Ovary (tissue), 3 donors: ENCODE results near the gene SPOCK1.

Experiments used
- CTCF ChIP-seq, 3 donors: fragments of 450-650 bp in 2 of 3; fragments of 200-600 bp in 1 of 3; IDR thresholded peaks; one replicate each; pipeline versions ENCODE4 v1.5.1 to v1.8.0; 2016 to 2022; ENCODE audit warnings: antibody characterized with exemption in 3 of 3, mild to moderate bottlenecking in 1 of 3
- POLR2A ChIP-seq: fragments of 450-650 bp; IDR thresholded peaks from one replicate; pipeline ENCODE4 v1.6.1; 2017; ENCODE audit warnings: antibody characterized with exemption, mild to moderate bottlenecking, moderate library complexity
- donor health status: DM: no; HTN: no; CAD: no.

- TF ChIP-seq CTCF (IDR thresholded peaks at IDR 0.05): no peak
- TF ChIP-seq POLR2A: no peak
Observed at GRCh38 chr5:137462265-137462590, 36.9 kb downstream of the SPOCK1 start.
